Amniotic epithelial cell (primary cell): Measurements from ENCODE around the gene CA7.

Experiments
- DNase-seq: peaks from one replicate; pipeline ENCODE4 v3.0.0-alpha.2; 2010; ENCODE audit warnings: low read depth

Gene CA7

DNA sequence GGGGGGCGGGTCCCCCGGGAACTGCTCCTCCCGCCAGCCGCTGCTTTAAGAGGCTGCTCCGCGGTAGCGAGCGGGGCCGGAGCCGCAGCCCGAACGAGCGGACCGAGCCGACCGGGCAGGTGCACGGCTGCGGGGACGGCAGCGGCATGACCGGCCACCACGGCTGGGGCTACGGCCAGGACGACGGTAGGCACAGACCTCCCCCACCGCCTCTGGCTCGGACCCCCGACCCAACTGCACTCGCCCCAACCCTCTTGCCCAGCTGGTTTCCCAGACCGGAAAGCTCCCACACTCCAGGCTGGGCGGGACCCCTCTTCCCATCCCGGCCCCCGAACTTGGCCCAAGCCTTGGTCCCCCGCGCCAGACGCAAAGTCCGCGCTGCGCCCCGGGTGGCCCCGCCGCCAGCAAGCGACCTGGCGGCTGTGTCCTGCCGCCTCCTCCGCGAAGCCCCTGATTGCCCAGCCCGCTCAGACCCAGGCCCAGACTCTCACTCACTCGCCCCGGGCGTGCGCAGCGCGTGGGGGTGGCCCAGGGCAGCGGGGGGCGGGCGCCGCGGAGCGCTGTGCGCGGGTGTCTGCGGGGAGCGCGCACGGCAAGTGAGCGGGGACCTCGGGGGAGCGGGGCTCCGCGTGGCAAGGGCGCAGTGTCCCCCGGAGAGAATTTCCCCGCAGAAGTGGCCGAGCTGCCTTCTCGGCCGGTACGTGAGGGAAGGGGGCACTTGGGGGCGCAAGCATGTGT lies at the start of gene CA7:
Gene CA7 (plus strand): TSS at position 73 of the 738 bp plus-strand sequence. CDS start 74 bp downstream, at position 147.
- DNase-seq = no peak

DNA sequence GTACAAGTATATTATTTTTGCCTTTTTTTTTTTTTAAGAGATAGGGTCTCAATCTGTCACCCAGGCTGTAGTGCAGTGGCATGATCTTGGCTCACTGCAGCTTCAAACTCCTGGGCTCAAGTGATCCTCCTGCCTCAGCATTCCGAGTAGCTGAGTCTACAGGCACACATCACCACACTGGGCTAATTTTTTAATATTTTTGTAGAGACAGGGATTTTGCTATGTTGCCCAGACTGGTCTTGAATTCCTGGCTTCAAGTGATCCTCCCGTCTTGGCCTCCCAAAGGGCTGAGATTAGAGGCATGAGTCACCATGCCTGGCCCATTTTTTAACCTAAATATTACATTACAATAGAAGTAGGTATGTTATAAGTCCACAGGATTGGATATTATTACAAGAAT lies 46.1 kb upstream of the CA7 start:
- peak; percentile 24 for DNase-seq

DNA sequence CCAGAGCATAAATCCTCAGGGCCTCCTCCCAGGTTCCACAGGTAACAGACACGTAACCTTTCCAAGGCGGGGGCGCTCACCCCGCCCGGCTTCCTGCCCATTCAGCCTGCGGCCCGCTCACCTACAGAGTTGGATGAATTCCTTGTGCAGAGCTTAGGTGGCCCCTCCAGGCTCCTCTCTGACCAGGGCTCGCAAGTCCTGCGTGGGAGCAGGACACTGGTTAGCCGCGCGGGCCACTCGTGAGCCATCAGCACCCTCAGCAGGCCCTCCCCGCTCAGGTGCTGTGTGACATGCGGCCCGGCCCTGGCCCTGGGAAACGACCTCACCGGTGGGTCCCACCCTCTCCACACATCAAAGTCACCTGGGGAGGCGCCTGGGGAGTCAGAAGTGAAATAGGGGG lies 43.4 kb upstream of the CA7 start:
- DNase-seq = no peak

- DNase-seq = no peak
Observed at GRCh38 chr16:66801320-66802105, 42.7 kb upstream of the CA7 start, which contains the start of gene TERB1. TERB1 (minus strand) TSS chr16:66801584; CDS start chr16:66796798, 4,786 bp downstream.

- DNase-seq = no peak
Observed at GRCh38 chr16:66802159-66802558, 42.1 kb upstream of the CA7 start.

DNA sequence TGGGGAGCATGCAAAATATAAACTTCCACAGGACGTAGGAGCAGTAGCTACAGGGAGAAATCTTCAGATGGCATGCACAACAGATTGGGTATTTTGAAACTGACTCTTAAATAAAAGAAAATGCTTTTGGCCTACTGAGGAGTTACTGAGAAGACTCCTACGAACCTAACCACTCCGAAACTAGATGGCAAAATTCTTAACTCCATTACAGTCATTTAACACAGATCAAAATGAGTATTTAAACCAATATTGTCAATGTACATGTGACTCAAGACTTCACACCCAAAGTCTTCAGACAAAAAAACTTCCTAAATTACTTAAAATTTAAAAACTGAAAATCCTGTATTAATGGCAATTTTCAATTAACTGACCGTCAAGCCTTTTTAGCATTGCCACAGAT lies 34.4 kb upstream of the CA7 start:
- DNase-seq = no peak

- DNase-seq = no peak
Observed at GRCh38 chr16:66810391-66810790, 33.8 kb upstream of the CA7 start.

GRCh38 chr16:66811043-66811442 lies 33.2 kb upstream of the CA7 start:
- no peak for DNase-seq

DNA sequence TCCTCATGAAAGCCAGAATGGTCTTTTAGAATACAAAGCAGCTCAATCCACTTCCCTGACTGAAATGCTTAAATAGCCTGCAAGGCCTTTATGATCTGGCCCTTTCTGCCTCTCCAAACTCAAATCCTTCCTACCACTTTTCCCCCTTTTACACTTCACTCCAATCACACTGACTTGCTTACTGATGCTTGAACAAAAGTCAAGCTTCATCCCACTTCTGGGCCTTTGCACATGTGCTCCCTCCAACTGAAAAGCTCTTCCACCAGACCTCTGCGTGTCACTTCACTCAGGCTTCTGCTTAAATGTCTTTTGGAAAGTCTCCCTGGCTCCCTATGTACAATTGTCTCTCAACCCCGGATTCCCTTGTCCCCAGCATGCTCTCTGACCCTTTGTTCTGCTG lies 29.5 kb upstream of the CA7 start:
- no peak for DNase-seq

- peak; percentile 37 for DNase-seq
Observed at GRCh38 chr16:66824006-66824405, 20.2 kb upstream of the CA7 start.

GRCh38 chr16:66830422-66831404 lies 13.5 kb upstream of the CA7 start, which contains the start of gene NAE1:
NAE1 (minus strand) TSS chr16:66830976; CDS start chr16:66830899, 77 bp downstream.
- peak; percentile 72 for DNase-seq

GRCh38 chr16:66832190-66832589 lies 12.0 kb upstream of the CA7 start:
- DNase-seq = no peak

DNA sequence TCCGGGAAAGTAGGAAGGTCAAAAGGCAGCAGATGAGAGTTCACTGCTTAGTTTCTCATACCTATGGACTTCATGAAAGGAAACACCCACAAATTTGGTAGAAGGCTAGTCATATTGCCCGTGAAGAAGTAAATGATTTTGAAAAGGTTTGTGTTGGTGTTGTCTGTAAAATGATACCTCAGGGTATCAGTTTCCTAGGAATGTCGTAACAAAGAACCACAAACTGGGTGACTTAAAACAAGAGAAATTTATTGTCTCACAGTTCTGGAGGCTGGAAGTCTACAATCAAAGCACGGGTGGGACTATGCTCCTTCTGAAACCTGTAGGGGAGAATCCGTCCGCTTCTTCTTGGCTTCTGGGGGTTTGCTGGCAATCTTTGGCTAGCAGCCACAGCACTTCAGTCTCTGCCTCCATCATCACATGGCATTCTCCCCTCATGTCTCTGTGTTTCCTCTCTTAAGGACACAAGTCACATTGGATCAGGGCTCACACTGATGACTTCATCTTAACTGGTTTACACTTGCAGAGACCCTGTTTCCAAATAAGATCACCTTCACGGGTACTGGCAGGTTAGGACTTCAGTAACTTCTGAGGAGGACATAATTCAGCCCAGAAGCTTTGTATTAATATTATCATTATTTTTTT lies 11.4 kb upstream of the CA7 start:
- peak; percentile 39 for DNase-seq

- DNase-seq = no peak
Observed at GRCh38 chr16:66834746-66835145, 9.5 kb upstream of the CA7 start.

- DNase-seq = no peak
Observed at GRCh38 chr16:66840883-66841282, 3.3 kb upstream of the CA7 start.

DNA sequence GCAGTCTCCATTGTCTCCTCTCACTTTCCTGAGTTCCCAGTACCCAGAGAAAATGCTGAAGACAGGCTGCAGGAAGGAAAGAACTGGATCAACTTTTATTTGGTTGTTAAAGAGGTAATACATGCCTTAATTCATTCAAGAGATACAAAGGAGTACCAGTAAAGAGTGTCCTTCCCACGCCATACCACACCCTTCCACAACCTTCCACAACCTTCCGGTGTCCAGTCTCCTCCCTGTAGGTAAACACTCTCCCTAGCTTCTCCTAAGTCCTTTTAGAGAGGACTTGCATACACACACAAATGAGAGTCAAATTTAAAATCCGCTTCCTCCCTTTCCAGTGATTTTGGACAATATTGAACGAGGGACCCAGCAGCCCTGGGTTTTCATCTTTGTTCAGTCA lies 2.8 kb upstream of the CA7 start:
- no peak for DNase-seq

- no peak for DNase-seq
Observed at GRCh38 chr16:66842765-66843164, 1.4 kb upstream of the CA7 start.

DNA sequence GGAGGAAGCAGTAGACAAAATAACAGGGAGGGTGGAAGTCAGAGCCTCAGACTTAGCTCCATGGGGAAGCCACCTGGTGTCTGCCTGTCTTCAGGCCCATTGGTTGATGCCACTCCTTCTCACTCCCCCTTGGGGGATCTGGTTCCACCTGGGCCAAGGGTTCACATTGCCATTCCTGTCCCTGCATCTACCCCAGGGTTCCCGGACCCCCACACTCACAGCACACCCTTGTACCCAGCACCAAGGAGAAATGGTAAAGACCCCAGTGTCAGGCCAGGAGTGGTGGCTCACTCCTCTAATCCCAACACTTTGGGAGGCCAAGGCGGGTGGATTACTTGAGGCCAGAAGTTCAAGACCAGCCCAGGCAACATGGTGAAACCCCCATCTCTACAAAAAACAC lies 1.0 kb upstream of the CA7 start:
- DNase-seq = no peak

GRCh38 chr16:66844009-66844341 lies 239 bp upstream of the CA7 start:
- DNase-seq = no peak

DNA sequence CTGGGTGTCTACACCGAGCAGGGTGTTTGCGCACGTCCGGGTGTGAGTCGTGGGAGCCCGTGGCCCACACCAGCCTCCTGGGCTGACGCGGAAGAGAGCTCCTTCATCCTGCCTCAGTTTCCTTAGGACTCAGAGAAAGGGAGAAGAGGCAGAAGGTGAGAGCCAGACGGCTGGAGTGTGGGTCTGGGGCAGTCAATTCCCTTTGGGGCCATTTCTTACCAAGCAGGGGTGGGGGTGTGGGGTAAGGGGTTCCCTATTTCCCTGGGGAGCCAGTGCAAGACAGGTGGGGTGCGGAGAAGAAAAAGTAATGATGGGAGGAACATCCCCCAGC lies 831 bp downstream of the CA7 start:
- no peak for DNase-seq

- DNase-seq = no peak
Observed at GRCh38 chr16:66845791-66846221, 1.6 kb downstream of the CA7 start.

GRCh38 chr16:66846266-66846665 lies 2.1 kb downstream of the CA7 start:
- DNase-seq = no peak
